Measurements from ENCODE around the gene METTL18.

DNA sequence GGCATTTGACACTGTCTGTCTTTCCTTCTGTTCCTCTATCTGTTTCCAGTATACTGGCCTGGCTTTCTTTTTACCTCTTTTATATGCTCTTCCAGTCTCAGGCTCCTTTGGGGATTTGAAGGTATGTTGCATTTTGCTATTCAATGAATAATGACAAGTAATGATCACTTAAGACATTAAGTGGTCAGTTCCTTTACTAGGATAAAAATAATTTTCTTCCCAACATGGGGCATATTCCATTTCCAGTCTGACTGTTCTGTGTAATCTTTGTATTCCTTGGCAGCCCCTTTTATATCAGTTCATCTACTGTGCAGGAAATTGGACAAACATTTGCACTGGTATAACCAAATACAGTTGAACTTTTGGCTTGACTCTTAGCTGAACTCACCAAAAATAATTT is 15.6 kb downstream of the METTL18 start:
- TF ChIP-seq, protein P1, sequence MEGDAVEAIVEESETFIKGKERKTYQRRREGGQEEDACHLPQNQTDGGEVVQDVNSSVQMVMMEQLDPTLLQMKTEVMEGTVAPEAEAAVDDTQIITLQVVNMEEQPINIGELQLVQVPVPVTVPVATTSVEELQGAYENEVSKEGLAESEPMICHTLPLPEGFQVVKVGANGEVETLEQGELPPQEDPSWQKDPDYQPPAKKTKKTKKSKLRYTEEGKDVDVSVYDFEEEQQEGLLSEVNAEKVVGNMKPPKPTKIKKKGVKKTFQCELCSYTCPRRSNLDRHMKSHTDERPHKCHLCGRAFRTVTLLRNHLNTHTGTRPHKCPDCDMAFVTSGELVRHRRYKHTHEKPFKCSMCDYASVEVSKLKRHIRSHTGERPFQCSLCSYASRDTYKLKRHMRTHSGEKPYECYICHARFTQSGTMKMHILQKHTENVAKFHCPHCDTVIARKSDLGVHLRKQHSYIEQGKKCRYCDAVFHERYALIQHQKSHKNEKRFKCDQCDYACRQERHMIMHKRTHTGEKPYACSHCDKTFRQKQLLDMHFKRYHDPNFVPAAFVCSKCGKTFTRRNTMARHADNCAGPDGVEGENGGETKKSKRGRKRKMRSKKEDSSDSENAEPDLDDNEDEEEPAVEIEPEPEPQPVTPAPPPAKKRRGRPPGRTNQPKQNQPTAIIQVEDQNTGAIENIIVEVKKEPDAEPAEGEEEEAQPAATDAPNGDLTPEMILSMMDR (IDR thresholded peaks at IDR 0.05) = no peak
- TF ChIP-seq POLR2AphosphoS5 (IDR thresholded peaks at IDR 0.05) = no peak
- no peak for TF ChIP-seq POLR2A (IDR thresholded peaks at IDR 0.05)
- no peak for TF ChIP-seq EP300 (IDR thresholded peaks at IDR 0.05)

Measured in stomach (tissue), 4 donors.